ENCODE results near the gene NAPB. TPM values are rescaled to one million over a fixed set of nuclear protein-coding genes. Genes with fewer than 3 reads are reported as not detected.

Gene NAPB
- polyA plus RNA-seq, 6 donors from 2014 or later, result 4.1 to 8.3 (median 6.3) TPM

DNA sequence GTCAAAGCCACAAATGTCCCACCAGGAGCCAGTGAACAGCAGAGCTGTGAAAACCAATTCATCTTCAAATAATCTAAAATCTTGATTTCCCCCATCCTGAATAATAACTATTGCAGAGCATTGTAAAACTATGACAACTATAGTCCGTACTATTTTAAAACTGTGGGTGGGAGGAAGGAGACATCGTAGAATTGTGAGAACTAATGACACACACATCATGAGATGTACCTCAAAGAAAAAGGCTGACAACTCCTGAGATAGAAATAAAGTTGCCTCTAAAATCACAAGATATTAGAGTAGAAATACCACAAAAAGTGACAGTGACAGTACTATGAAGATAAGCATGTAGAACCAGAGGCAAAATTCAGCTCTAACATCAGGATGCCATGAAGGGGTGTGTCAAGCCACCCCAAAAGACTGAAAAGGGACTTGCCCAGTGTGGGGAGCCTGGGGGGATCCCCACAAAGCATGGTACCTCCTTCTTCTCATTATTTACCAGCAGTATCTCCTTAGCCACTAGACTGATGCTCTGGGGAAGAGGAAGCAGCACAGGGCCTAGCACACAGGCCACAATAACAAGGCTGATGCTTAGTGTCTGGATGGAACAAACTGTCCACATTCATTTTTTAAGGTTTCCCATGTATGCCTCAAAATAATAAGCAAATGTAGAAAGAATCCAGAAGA is 13.4 kb downstream of the NAPB start:
- DNase-seq (peak; percentile 50), ATAC-seq (ENCODE audit: low read depth in 2 of 2) (peak; percentile 100)
- Mint-ChIP-seq H3K36me3 (no peaks in the 10 kb centered on the region), H3K4me1 (peaks cover 17 to 24% (median 17%) of the 10 kb centered on the region in 3 donors), H3K4me3 (peak overlapping the region in 2 of 8 donors; percentile 1 to 9), H3K27me3 (no peaks in the 10 kb centered on the region), H3K27ac (peak overlapping the region; percentile 67 to 95 (median 88)), H3K9me3 (no peaks in the 10 kb centered on the region)

DNA sequence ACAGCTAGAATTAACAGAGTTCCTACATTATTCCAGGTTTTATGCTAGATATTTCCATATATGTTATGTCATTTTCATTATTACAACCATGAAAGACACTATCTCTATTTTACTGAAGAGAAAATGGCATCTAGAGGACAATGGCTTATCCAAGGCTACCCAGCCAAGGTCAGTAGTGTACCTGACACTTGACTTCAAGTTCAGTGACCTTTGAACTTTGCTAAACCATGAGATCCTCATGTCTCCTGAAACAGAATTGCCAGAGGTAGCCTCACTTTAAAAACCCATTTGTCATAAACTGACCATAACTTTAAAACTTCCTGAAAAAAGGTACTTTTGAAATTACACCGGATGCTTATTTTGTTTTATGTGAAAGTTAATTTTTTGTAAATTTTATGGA is 14.4 kb downstream of the NAPB start:
- peak overlapping the region in 1 of 6 donors; percentile 95 for H3K27ac Mint-ChIP-seq
- ATAC-seq (ENCODE audit: low read depth in 2 of 2) (no peak), DNase-seq (no peak)
- peaks cover 17 to 24% (median 17%) of the 10 kb centered on the region in 3 donors for H3K4me1 Mint-ChIP-seq
- no peaks in the 10 kb centered on the region for H3K27me3 Mint-ChIP-seq
- no peaks in the 10 kb centered on the region for H3K36me3 Mint-ChIP-seq
- no peak overlapping the region for H3K4me3 Mint-ChIP-seq
- H3K9me3 Mint-ChIP-seq, result no peaks in the 10 kb centered on the region

DNA sequence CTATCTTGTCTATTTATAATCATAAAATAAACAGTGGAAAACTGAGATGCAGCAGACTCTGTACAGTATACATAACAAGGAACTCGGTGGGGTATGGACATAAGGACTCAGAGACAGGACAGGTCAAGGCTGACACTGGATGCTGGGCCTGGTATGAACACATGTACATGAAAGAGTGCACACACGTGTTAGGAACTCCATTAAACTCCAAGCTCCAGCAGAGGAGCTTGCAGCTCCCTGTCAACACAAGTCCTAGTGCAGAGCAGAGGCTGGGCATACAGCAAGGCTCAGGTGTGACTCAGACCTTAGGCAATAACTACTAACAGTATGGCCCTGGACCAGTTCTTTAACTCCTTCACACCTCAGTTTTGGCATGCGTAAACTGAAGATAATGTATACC is 17.1 kb downstream of the NAPB start:
- H3K36me3 Mint-ChIP-seq, result peaks cover 6 to 8% of the 10 kb centered on the region in 2 donors
- no peak for DNase-seq
- no peak overlapping the region for H3K4me3 Mint-ChIP-seq
- no peaks in the 10 kb centered on the region for H3K9me3 Mint-ChIP-seq
- ATAC-seq (ENCODE audit: low read depth in 2 of 2), result no peak
- H3K27ac Mint-ChIP-seq, result peak overlapping the region in 1 of 6 donors; percentile 38
- no peaks in the 10 kb centered on the region for H3K27me3 Mint-ChIP-seq
- H3K4me1 Mint-ChIP-seq, result peaks cover 17 to 24% (median 17%) of the 10 kb centered on the region in 3 donors

DNA sequence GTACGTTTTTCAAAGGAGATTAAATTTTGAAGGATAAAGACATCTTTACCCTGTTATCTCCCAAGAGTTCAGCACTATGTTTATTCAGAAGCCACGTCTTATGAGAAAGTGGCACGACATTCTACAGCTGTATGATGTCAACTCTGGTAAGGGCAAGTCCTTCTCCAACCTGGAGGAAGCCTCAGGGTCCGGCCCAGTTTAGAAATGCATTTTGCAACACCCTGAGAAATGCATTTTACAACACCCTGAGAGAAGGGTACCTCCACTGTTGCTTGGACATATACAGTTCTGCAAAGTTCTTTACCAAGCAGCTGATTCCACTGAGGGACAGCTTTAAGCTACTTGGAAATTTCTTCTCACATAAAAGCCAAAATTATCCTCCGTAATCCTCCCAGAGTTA is 17.5 kb downstream of the NAPB start:
- no peak overlapping the region for H3K4me3 Mint-ChIP-seq
- H3K27me3 Mint-ChIP-seq, result no peaks in the 10 kb centered on the region
- ATAC-seq (ENCODE audit: low read depth in 2 of 2) (no peak), DNase-seq (no peak)
- peaks cover 17 to 23% (median 17%) of the 10 kb centered on the region in 3 donors for H3K4me1 Mint-ChIP-seq
- H3K27ac Mint-ChIP-seq, result no peak overlapping the region
- H3K9me3 Mint-ChIP-seq, result no peaks in the 10 kb centered on the region
- H3K36me3 Mint-ChIP-seq, result peaks cover 6 to 8% of the 10 kb centered on the region in 2 donors

DNA sequence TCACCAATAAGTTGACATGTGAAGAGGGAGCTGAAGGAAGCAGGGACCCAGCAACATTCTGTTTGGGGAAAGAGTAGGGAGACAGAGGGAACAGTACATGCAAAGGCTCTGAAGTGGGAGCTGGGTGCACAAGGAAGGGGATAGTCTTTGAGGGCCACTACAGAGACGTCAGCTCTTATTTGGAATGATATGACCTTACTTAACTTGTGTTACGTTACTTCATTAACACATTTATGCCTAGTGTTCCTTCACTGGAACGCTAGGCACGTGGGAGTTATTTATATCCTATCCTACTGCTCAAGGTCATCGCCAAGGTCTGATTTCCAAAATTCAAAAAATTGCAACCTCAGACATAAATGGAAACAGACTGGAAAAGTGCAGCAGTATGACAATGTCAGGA is 20.2 kb downstream of the NAPB start:
- Mint-ChIP-seq H3K4me3 (no peak overlapping the region), H3K36me3 (peaks cover 6 to 14% of the 10 kb centered on the region in 2 donors), H3K27ac (no peak overlapping the region)

DNA sequence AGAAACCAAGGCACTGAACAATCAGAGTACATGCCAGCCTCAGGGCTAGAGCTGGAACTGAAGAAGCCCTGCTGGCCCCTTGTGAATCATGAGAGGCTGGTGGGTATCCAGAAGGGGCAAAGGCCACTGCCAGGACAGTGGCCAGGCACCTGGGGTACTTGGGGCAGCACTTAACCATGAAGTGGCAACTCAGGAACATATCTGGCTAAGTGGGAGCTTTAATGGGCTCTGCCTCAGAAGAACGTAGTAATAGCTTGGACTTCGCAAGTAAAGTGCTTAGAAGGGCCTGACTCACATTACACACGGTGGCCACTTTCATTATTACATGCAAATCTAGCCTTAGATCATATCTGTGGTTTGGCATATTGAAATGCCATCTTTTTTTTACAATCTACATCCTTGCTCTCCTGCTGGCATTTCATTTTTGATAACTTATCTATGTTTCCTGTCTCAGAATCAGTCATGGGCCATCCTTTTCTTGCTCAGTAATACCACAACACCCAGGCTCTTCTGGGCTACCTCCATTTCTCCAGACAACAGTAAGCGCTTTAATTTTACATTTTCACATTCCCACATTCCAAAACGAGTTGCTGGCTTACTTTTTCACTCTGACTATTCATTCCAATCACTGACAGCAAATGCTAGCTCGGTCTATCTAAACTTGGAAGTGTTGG is 21.6 kb downstream of the NAPB start:
- Mint-ChIP-seq H3K4me3 (no peak overlapping the region), H3K4me1 (peaks cover 0 to 5% (median 4%) of the 10 kb centered on the region in 3 donors), H3K9me3 (no peaks in the 10 kb centered on the region), H3K36me3 (peaks cover 11 to 18% of the 10 kb centered on the region in 2 donors), H3K27ac (no peak overlapping the region), H3K27me3 (no peaks in the 10 kb centered on the region)
- DNase-seq (no peak), ATAC-seq (ENCODE audit: low read depth in 2 of 2) (no peak)

More for the DNA sequence above, 20.2 kb downstream of the NAPB start:
- DNase-seq (no peak), ATAC-seq (ENCODE audit: low read depth in 2 of 2) (no peak)
- Mint-ChIP-seq H3K27me3 (no peaks in the 10 kb centered on the region), H3K4me1 (peaks cover 3 to 8% (median 5%) of the 10 kb centered on the region in 3 donors), H3K9me3 (no peaks in the 10 kb centered on the region)

DNA sequence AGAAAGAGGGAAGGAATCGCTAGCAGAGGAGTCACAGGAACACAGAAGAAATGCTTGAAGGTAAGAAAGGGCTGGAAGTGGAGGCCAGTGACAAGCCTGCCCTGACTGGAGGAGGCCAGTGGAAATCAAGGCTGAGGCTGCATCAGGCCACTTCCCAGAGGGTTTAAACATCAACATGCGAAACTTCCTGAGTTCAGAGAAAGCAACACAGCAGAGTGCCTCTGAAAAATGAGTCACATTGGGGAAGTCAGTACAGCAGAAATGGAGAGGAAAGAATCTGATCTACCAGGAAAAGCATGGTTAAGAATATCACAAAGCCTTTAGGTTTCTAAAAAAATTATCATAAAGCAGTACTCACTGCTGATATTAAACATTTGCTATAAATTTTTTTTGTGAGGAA is 23.3 kb downstream of the NAPB start:
- peak overlapping the region in 3 of 6 donors; percentile 52 to 95 (median 63) for H3K27ac Mint-ChIP-seq
- no peaks in the 10 kb centered on the region for H3K27me3 Mint-ChIP-seq
- no peak overlapping the region for H3K4me3 Mint-ChIP-seq
- H3K36me3 Mint-ChIP-seq, result peaks cover 26 to 35% of the 10 kb centered on the region in 2 donors
- peaks cover 5 to 12% (median 7%) of the 10 kb centered on the region in 3 donors for H3K4me1 Mint-ChIP-seq
- no peak for DNase-seq
- ATAC-seq (ENCODE audit: low read depth in 2 of 2), result no peak
- no peaks in the 10 kb centered on the region for H3K9me3 Mint-ChIP-seq

DNA sequence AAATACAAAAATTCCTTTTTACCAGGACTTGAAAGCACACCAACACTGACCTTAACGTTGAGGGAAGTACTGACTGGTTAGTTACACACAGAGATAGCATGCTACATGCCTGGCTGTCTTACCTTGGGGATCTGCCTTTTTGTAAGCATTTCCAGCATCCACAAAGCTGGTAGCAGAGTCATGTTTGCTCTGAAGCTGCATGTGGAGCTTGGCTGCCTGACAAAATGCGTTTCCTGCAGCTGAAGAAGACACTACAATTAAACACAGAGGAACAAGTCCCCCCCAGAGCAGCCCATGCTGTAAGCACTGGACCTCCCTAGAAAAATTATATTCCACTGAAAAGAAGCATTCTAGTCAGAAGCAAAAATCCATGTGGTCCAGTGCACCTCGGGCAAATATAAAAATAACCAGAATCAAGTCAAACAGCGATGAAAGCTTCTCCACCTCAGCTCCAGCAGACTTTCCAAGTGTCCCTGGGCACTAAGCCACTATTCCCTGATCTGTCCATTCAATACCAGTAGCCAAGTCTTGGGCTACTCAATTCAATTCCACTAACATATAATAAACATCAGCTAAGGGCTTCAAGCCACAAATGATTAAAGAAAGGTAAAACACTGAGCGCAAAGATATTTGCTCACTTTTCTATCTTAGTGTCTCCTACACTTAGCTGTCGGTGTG is 24.2 kb downstream of the NAPB start:
- peaks cover 30 to 38% of the 10 kb centered on the region in 2 donors for H3K36me3 Mint-ChIP-seq
- no peaks in the 10 kb centered on the region for H3K27me3 Mint-ChIP-seq
- no peak for ATAC-seq (ENCODE audit: low read depth in 2 of 2)
- H3K27ac Mint-ChIP-seq, result peak overlapping the region in 1 of 6 donors; percentile 47
- DNase-seq, result no peak
- H3K4me3 Mint-ChIP-seq, result no peak overlapping the region
- peaks cover 7 to 12% (median 7%) of the 10 kb centered on the region in 3 donors for H3K4me1 Mint-ChIP-seq
- H3K9me3 Mint-ChIP-seq, result no peaks in the 10 kb centered on the region

DNA sequence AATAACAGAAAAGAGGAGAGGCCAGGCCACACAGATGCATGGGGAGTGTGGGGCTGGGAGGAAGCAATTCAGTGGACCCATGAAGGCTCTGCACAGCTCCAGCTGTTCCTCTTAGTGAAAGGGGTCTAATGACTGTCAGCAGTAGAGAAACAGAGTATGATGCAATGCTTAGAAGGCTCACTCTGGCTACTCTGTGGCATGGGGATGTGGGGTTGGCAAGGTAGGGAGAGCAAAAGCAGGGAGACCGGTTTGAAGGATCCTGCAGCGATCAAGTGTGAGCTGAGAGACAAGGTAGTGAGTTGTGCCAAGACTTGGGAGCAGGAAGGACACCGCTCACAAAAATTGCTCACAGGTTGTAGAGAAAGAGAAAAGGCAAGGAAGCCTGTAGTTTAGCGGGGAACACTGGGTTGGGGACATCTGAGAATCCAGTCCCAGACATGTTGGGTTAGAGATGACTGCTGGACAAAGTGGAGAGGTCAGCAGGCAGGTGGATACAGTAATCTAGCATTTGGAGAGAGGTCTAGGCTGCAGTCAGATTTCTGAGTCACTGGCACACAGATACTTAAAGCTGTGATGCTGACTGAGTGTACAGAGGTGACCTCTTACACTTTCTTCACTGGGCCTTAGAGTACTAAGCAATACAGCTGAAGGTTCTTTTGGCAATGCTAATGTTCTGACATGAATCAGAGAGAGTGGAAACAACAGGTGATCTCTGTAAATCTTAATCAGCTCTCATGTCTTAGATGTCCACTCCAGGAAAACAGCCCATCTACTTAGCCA is 27.1 kb downstream of the NAPB start:
- ATAC-seq (ENCODE audit: low read depth in 2 of 2) (no peak), DNase-seq (no peak)
- Mint-ChIP-seq H3K9me3 (no peaks in the 10 kb centered on the region), H3K36me3 (peaks cover 23 to 31% of the 10 kb centered on the region in 2 donors), H3K27ac (no peak overlapping the region), H3K27me3 (no peaks in the 10 kb centered on the region), H3K4me3 (no peak overlapping the region), H3K4me1 (peaks cover 7 to 16% (median 12%) of the 10 kb centered on the region in 3 donors)

DNA sequence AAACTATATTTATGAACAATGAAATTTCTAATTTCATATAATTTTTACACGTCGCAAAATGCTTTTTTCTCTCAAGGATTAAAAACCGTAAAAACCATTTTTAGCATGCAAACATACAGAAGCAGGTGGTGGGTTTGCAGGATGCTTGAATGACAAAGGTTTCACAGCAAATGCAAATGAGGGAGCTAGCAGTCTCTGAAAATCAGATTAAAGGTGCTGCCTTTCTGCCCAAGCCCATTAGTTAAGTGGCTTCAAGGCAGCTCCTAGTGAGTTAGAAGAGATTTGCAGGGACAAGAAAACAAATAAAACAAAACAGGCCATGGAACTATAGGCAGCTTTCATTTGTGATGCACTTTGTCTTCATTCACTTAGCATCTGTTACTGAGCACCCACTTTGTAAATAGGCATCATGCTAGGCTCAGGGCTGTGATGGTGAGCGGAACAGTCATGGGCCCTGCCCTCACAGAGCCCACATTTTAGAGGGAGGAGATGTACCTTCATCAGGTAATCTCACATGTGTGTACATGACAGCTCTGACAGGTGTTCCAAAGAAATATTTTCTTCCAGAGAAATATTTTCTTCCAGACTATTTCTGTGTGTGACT is 29.5 kb downstream of the NAPB start:
- peak overlapping the region in 1 of 8 donors; percentile 65 for H3K4me3 Mint-ChIP-seq
- H3K27me3 Mint-ChIP-seq, result no peaks in the 10 kb centered on the region
- peaks cover 29 to 32% of the 10 kb centered on the region in 2 donors for H3K36me3 Mint-ChIP-seq
- ATAC-seq (ENCODE audit: low read depth in 2 of 2) (no peak), DNase-seq (no peak)
- H3K27ac Mint-ChIP-seq, result peak overlapping the region in 1 of 6 donors; percentile 81
- H3K4me1 Mint-ChIP-seq, result peaks cover 7 to 12% (median 7%) of the 10 kb centered on the region in 3 donors
- no peaks in the 10 kb centered on the region for H3K9me3 Mint-ChIP-seq

DNA sequence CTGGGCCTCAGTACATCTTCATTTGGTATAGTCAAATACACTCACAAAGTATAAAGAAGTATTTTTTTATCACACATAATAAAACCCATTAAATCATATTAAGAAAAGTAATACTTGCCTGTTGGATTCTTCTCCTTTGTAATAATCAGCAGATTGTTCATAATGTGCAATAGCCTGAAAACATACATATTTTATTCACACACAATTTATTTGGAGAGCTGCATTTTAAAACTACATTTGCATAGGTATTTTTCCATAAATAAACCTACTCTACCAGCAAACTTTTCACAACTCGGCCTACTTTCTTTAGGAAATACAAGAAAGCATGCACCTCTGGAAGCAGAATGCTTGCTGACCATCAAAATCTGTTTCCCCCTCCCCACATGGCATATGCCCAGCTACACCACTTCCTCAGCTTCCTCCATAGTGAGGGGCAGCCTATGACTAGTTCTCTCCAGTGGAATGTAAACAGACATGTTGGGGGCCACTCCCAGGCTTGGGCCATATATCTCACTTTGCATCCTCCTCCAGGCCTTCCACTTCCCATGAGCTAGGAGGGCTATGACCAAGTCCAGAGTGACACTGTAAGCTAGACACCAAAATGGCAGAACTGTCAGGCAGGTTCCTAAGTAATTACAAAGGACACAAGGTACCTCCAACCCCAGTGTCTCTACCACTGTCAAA is 31.1 kb downstream of the NAPB start:
- no peaks in the 10 kb centered on the region for H3K9me3 Mint-ChIP-seq
- H3K36me3 Mint-ChIP-seq, result peaks cover 31 to 44% of the 10 kb centered on the region in 2 donors
- no peak overlapping the region for H3K4me3 Mint-ChIP-seq
- ATAC-seq (ENCODE audit: low read depth in 2 of 2) (no peak), DNase-seq (no peak)
- H3K27me3 Mint-ChIP-seq, result no peaks in the 10 kb centered on the region
- peaks cover 7 to 16% (median 7%) of the 10 kb centered on the region in 3 donors for H3K4me1 Mint-ChIP-seq
- no peak overlapping the region for H3K27ac Mint-ChIP-seq

DNA sequence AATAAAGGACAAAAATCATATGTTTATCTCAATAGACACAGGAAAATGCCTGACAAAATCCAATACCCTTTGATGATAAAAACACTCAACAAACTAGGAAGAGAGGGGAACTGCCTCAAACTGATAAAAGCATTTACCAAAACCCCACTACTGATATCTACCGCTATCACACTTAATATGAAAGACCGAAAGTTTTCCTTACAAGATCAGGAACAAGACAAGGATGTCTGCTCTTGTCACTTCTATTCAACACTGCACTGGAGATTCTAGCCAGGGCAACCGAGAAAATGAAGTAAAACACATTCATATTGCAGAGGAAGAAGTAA is 34.2 kb downstream of the NAPB start:
- Mint-ChIP-seq H3K36me3 (peaks cover 21 to 47% of the 10 kb centered on the region in 2 donors), H3K9me3 (peaks cover 0 to 4% (median 0%) of the 10 kb centered on the region in 7 donors), H3K4me1 (peaks cover 6 to 15% (median 7%) of the 10 kb centered on the region in 3 donors), H3K27me3 (no peaks in the 10 kb centered on the region), H3K4me3 (no peak overlapping the region), H3K27ac (no peak overlapping the region)
- ATAC-seq (ENCODE audit: low read depth in 2 of 2) (no peak), DNase-seq (no peak)
